Measurements from ENCODE around the gene ABCD1. TPM values are rescaled to one million over a fixed set of nuclear protein-coding genes. Genes with fewer than 3 reads are reported as not detected.

ABCD1 gene
- total and polyA plus RNA-seq, 9 of the 15 experiments (the other 6 are each of a cell fraction or from before 2014, with no cell fraction given): 0.07 to 6.9 (median 2.2) TPM

GRCh38 chrX:153776611-153777045, 52.0 kb downstream of the ABCD1 start:
- in situ Hi-C loops (cut with MboI): no loop called here
- no TSS peak for BruUV-seq (replicated peaks)
- peak overlapping the region; percentile 60 for H3K4me2 ChIP-seq (ENCODE audit: insufficient read depth, low read length)
- CTCF ChIA-PET (ENCODE audit: low intra/inter-chr PET ratio): no interaction called here
- H3K4me3 ChIP-seq: no peak overlapping the region
- H2AFZ ChIP-seq (ENCODE audit: low read depth, low read length): 0 out of 2 replicates have a peak overlapping the region, but pooled peaks have one; percentile 23
- DNase-seq (ENCODE audit: extremely low read depth in 1 of 4, low spot score in 3 of 4): peak; percentile 75 to 92 (median 88)
- H3K9me3 ChIP-seq (replicated peaks; ENCODE audit: control insufficient read depth, insufficient read depth, low read depth, low read length): no peaks in the 10 kb centered on the region
- no peaks in the 10 kb centered on the region for H3K27me3 ChIP-seq (ENCODE audit: control insufficient read depth in 2 of 2, insufficient read depth in 2 of 2, low read length in 2 of 2)
- H3K9me1 ChIP-seq (ENCODE audit: control insufficient read depth, insufficient read depth, low read length): peaks cover 6% of the 10 kb centered on the region
- H3K27ac ChIP-seq (ENCODE audit: extremely low read depth, low read depth, low read length): no peak overlapping the region
- peak overlapping the region in 1 of 2 experiments; percentile 78; a peak in 2 of 4 replicates for H3K9ac ChIP-seq (ENCODE audit: insufficient read depth in 1 of 2, low read depth in 2 of 2, low read length in 2 of 2)
- H4K20me1 ChIP-seq (replicated peaks; ENCODE audit: control insufficient read depth, insufficient read depth, low read length): no peaks in the 10 kb centered on the region
- ATAC-seq: peak; percentile 82
- no peaks in the 10 kb centered on the region for H3K79me2 ChIP-seq (ENCODE audit: control insufficient read depth, insufficient read depth, low read length)
- no peaks in the 10 kb centered on the region for H3K36me3 ChIP-seq (ENCODE audit: control insufficient read depth, insufficient read depth, low read length)
- FAIRE-seq: no peak
- POLR2A ChIA-PET: no interaction called here
- WGBS (ENCODE audit: insufficient coverage, low coverage, missing lambda C conversion rate): 30% methylated on average over 3 of the region's 22 CpGs
- H3K4me1 ChIP-seq (replicated peaks in 1 of 2; ENCODE audit: control insufficient read depth in 2 of 2, insufficient read depth in 2 of 2, low read length in 2 of 2): peaks cover 8 to 87% of the 10 kb centered on the region in 2 experiments; a peak in 4 of 5 replicates
- intact Hi-C loops (cut with micrococcal nuclease): no loop called here
- TF ChIP-seq ERF (CRISPR knock-in tag; IDR thresholded peaks at IDR 0.05): no peak
- TF ChIP-seq NEUROD1 (IDR thresholded peaks at IDR 0.05; ENCODE audit: borderline replicate concordance, low read depth, low read length, partially characterized antibody): no peak
- TF ChIP-seq ZNF561 (CRISPR knock-in tag; conservative IDR thresholded peaks at IDR 0.05): no peak
- TF ChIP-seq TCF7L2 (IDR thresholded peaks at IDR 0.05; ENCODE audit: low read depth, low read length): no peak
- TF ChIP-seq ZNF507 (tag; conservative IDR thresholded peaks at IDR 0.05): no peak
- no peak for TF ChIP-seq ZNF217 (CRISPR knock-in tag; IDR thresholded peaks at IDR 0.05)
- no peak for TF ChIP-seq RCOR1 (IDR thresholded peaks at IDR 0.05; ENCODE audit: borderline replicate concordance in 1 of 2, low read depth in 2 of 2, low read length in 2 of 2)
- TF ChIP-seq ESRRB (CRISPR knock-in tag; IDR thresholded peaks at IDR 0.05; ENCODE audit: borderline replicate concordance): no peak
- TF ChIP-seq U2AF1 (optimal IDR thresholded peaks at IDR 0.05; ENCODE audit: low read depth, low read length): no peak
- no peak for TF ChIP-seq SMAD3 (CRISPR knock-in tag; conservative IDR thresholded peaks at IDR 0.05)
- no peak for TF ChIP-seq POLR2A (conservative IDR thresholded peaks at IDR 0.05)
- TF ChIP-seq SP1 (CRISPR knock-in tag; IDR thresholded peaks at IDR 0.05): peak; percentile 87
- TF ChIP-seq FOXA1 (IDR thresholded peaks at IDR 0.05; ENCODE audit: borderline replicate concordance): no peak
- TF ChIP-seq RAD51 (IDR thresholded peaks at IDR 0.05; ENCODE audit: borderline replicate concordance, low read depth): no peak
- TF ChIP-seq L3MBTL2 (IDR thresholded peaks at IDR 0.05): no peak
- no peak for TF ChIP-seq GTF2B (IDR thresholded peaks at IDR 0.05; ENCODE audit: extremely low read depth, insufficient read length)
- TF ChIP-seq CTCF (IDR thresholded peaks at IDR 0.05 in 2 of 3, conservative IDR thresholded peaks at IDR 0.05 in 1 of 3; ENCODE audit: insufficient read depth in 2 of 3, low read depth in 1 of 3, low read length in 3 of 3): peak in 1 of 3 experiments; percentile 28; a peak in 2 of 6 replicates
- no peak for TF ChIP-seq HNRNPH1 (optimal IDR thresholded peaks at IDR 0.05; ENCODE audit: low read depth, low read length)
- no peak for TF ChIP-seq MLX (CRISPR knock-in tag; conservative IDR thresholded peaks at IDR 0.05)
- TF ChIP-seq CBX3 (IDR thresholded peaks at IDR 0.05; ENCODE audit: borderline replicate concordance in 1 of 2, low read length in 2 of 2): no peak
- no peak for TF ChIP-seq ARHGAP35 (IDR thresholded peaks at IDR 0.05; ENCODE audit: partially characterized antibody)
- peak; percentile 43; the same call in 1 of the 2 replicates for TF ChIP-seq POLR2G (IDR thresholded peaks at IDR 0.05; ENCODE audit: low read depth, low read length)
